Lower lobe of right lung (tissue), 2 donors: ENCODE measurements around the gene TMEM39A. TPM values are rescaled to one million over a fixed set of nuclear protein-coding genes. Genes with fewer than 3 reads are reported as not detected.
A peak's percentile ranks its signal among the peaks of the same experiment; 100 is the strongest.

Experiments
- ATAC-seq, 2 donors: fragments of 200-7000 bp; cut with Tn5 transposase; one replicate each; pipeline ENCODE4 v1.9.1; 2020 to 2022; ENCODE audit warnings: mild to moderate bottlenecking in 2 of 2, moderate library complexity in 2 of 2
- DNase-seq: peaks from one replicate; pipeline ENCODE4 v3.0.0-alpha.2; 2020
- H3K27ac ChIP-seq: fragments of 200-600 bp; one replicate; pipeline ENCODE4 v1.8.0; 2022
- H3K27me3 ChIP-seq: fragments of 200-600 bp; one replicate; pipeline ENCODE4 v1.8.0; 2022; ENCODE audit warnings: low read depth
- H3K36me3 ChIP-seq: fragments of 200-600 bp; one replicate; pipeline ENCODE4 v1.8.0; 2022; ENCODE audit warnings: mild to moderate bottlenecking
- H3K4me1 ChIP-seq: fragments of 200-600 bp; one replicate; pipeline ENCODE4 v1.8.0; 2022
- H3K4me3 ChIP-seq: fragments of 200-600 bp; one replicate; pipeline ENCODE4 v1.8.0; 2022; ENCODE audit warnings: mild to moderate bottlenecking
- H3K9me3 ChIP-seq: fragments of 200-600 bp; one replicate; pipeline ENCODE4 v1.8.0; 2022
- intact Hi-C: fragments of 100-400 bp; cut with DNase I; formaldehyde crosslinking; loops from one replicate; pipeline ENCODE4 v1.11.0; 2022
- total RNA-seq: library from RNA; stranded (reverse); fragmentation: NEBNext Ultra II Directional; extraction: Animal tissue kit (Norgen Biotek cat#: 25700); gene quantifications from one replicate; pipeline ENCODE4 v1.2.1, GENCODE V29; 2021
- TF ChIP-seq, protein P1 (sequence below): fragments of 200-600 bp; IDR thresholded peaks from one replicate; pipeline ENCODE4 v1.8.0; 2022; ENCODE audit warnings: antibody characterized with exemption, mild to moderate bottlenecking
- donor health status: DM: no; HTN: yes; CAD: no; lungs with severe emphysema.

TMEM39A gene
- total RNA-seq, 1 donor from 2014 or later = 37.9 TPM

DNA sequence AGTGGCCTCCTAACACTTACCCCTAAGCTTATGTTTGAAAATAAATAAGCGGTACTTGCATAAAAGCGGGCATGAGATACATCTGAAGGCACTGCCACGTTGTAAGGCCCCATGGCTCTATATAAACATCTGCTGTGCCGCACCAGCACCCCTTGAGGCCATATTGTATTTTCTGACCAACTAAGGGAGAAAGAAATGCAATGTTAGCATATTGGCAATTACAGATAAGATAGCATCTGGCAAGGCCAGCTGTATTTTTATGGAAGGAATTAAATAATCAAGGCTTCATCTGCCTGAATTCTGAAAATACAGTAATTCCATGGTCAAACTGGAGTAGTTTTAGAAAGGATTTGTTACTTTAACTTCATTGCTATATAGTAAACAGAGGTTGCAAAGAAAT, 28.7 kb downstream of the TMEM39A start:
- Histone ChIP-seq H3K9me3 (no peaks in the 10 kb centered on the region), H3K4me3 (no peak overlapping the region), H3K4me1 (peaks cover 20% of the 10 kb centered on the region), H3K27me3 (no peaks in the 10 kb centered on the region), H3K27ac (peak overlapping the region; percentile 54), H3K36me3 (peaks cover 89% of the 10 kb centered on the region)
- intact Hi-C loops = no loop called here
- no peak for ATAC-seq
- TF ChIP-seq, protein P1, sequence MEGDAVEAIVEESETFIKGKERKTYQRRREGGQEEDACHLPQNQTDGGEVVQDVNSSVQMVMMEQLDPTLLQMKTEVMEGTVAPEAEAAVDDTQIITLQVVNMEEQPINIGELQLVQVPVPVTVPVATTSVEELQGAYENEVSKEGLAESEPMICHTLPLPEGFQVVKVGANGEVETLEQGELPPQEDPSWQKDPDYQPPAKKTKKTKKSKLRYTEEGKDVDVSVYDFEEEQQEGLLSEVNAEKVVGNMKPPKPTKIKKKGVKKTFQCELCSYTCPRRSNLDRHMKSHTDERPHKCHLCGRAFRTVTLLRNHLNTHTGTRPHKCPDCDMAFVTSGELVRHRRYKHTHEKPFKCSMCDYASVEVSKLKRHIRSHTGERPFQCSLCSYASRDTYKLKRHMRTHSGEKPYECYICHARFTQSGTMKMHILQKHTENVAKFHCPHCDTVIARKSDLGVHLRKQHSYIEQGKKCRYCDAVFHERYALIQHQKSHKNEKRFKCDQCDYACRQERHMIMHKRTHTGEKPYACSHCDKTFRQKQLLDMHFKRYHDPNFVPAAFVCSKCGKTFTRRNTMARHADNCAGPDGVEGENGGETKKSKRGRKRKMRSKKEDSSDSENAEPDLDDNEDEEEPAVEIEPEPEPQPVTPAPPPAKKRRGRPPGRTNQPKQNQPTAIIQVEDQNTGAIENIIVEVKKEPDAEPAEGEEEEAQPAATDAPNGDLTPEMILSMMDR = no peak
- no peak for DNase-seq

DNA sequence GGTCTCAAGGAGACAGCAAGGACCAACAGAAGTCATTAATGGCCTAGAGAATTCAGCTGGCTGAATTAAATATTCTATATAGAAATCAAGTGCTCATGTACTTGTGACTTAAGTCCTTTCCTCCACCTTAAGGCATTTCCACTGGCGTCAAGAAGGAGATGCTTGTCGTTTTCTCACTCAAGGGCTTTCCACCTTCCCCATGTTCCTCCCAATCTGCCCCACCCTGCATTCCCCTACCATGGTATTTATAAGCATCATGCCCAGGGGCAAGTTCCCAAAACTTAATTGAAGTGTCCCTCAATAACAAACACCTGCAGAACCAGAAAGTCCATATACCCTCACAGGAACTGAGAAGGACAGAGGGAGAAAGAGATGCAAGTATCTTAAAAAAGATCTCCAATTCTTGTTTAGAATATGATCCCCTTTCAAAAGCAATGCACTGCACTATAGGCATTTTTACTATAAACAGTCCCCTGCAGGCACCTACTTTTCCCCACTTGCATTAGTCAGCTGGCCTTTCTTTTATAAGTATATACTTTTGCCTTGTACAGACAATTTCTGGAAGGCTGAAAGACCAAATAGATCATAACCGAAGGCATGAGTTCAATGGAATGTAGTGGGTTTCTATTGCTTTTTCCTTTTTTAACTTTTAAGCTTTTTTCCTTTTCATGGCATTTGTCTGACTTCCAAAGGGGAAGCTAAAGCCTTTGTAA, 29.6 kb downstream of the TMEM39A start:
- no peak overlapping the region for H3K4me3 ChIP-seq
- TF ChIP-seq, protein P1 = no peak
- H3K36me3 ChIP-seq = peaks cover 84% of the 10 kb centered on the region
- peaks cover 4% of the 10 kb centered on the region for H3K9me3 ChIP-seq
- no peak for DNase-seq
- intact Hi-C loops = no loop called here
- ATAC-seq = peak; percentile 81 to 84
- H3K27ac ChIP-seq = peak overlapping the region; percentile 54
- no peaks in the 10 kb centered on the region for H3K27me3 ChIP-seq
- H3K4me1 ChIP-seq = peaks cover 20% of the 10 kb centered on the region

DNA sequence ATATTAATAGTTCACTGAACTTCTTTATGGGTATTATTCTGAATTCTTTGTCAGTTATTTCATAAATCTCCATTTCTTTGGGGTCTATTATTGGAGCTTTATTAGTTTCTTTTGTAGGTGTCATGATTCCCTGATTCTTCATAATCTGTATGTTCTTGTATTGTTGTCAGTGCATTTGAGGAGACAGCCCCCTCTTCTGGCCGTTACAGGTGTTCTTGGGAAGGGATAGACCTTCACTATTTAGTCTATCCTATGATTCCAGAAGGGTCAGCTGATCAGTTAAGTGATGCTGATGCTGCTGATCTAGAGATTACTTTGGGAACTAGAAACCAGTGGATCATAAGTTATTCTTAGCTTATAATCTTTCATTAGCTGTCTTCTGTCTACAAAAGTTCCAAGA, 34.9 kb downstream of the TMEM39A start:
- Histone ChIP-seq H3K4me1 (peaks cover 11% of the 10 kb centered on the region), H3K4me3 (no peak overlapping the region), H3K27ac (no peak overlapping the region), H3K27me3 (no peaks in the 10 kb centered on the region), H3K9me3 (peaks cover 37% of the 10 kb centered on the region), H3K36me3 (peaks cover 37% of the 10 kb centered on the region)
- intact Hi-C loops = no loop called here
- DNase-seq (no peak), ATAC-seq (no peak)
- TF ChIP-seq, protein P1 = no peak

DNA sequence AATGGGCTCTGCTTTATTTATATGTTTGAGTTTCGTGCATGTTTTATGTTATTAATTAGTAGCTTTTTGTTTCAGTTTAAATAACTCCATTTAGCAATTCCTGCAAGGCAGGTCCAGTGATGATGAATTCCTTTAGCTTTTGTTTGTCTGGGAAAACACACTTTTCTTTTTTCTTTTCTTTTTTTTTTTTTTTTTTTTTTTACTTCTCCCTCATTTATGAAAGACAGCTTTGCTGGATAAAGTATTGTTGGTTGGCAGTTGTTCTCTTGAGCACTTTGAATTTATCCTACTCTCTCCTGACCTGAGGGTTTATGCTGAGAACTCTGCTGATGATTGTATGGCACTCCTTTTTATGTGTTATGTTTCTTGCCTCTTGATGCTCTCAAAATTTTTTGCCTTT, 35.7 kb downstream of the TMEM39A start:
- ATAC-seq = no peak
- Histone ChIP-seq H3K9me3 (peaks cover 37% of the 10 kb centered on the region), H3K4me3 (no peak overlapping the region), H3K4me1 (peaks cover 2% of the 10 kb centered on the region), H3K27me3 (no peaks in the 10 kb centered on the region), H3K27ac (no peak overlapping the region), H3K36me3 (peaks cover 28% of the 10 kb centered on the region)
- DNase-seq = no peak
- intact Hi-C loops = no loop called here
- TF ChIP-seq, protein P1 = no peak

DNA sequence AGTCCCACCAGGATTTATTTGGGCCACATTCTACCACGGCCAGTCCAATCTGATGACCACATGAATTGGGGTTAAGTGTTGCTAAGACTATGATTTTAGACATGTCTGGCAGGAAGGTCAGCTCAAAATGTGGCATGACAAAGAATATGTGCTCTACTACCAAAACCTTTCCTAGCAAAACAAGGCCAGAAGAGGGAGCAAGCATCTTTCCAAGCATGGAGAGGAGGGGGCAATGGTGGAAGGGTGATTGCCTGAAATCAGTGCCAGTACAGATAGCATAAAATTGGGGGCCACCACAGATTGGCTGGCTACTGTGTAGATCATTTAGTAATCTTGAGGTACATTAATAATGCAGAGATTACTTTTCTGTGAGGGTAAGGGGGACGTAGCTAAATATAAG, 43.2 kb downstream of the TMEM39A start:
- Histone ChIP-seq H3K27ac (no peak overlapping the region), H3K36me3 (peaks cover 36% of the 10 kb centered on the region), H3K9me3 (no peaks in the 10 kb centered on the region), H3K27me3 (no peaks in the 10 kb centered on the region), H3K4me3 (no peak overlapping the region), H3K4me1 (no peaks in the 10 kb centered on the region)
- TF ChIP-seq, protein P1 = no peak
- ATAC-seq = no peak
- intact Hi-C loops = no loop called here
- no peak for DNase-seq
